PC-9 (cell line): ENCODE measurements around the gene CALN1. TPM values are rescaled to one million over a fixed set of nuclear protein-coding genes. Genes with fewer than 3 reads are reported as not detected.

Experiments used
- BruUV-seq: library from RNA; stranded (reverse); fragments of 400-500 nt; replicated peaks from 2 replicates; lab custom pipeline; 2021; lab: Mats Ljungman, UMichigan
- CTCF ChIA-PET: fragments of 300-600 bp; sonication (Branson Sonifier 250); formaldehyde crosslinking; loops from one replicate; lab custom pipeline; 2022; ENCODE audit warnings: antibody characterized with exemption; lab: Charles Lee
- POLR2A ChIA-PET: fragments of 300-600 bp; sonication (Branson Sonifier 250); formaldehyde crosslinking; loops from one replicate; lab custom pipeline; 2022; ENCODE audit warnings: antibody characterized with exemption; ENCODE audit not compliant: unreplicated experiment; lab: Charles Lee
- DNase-seq, 2 experiments: peaks; one replicate each; pipeline versions ENCODE4 v3.0.0 to v3.0.0-alpha.2; 2015 to 2022; ENCODE audit warnings: mixed read lengths in 1 of 2
- H2AFZ ChIP-seq: fragments of 200-600 bp; sonication (generic); 2 replicates; pipeline ENCODE4 v1.8.1; 2017; ENCODE audit warnings: antibody characterized with exemption
- H3F3A ChIP-seq: fragments of 200-600 bp; sonication (generic); 2 replicates; pipeline ENCODE4 v1.8.1; 2017; ENCODE audit warnings: antibody characterized with exemption, mild to moderate bottlenecking, low read depth; ENCODE audit not compliant: insufficient read depth
- H3K27ac ChIP-seq: fragments of 200-600 bp; sonication (generic); 2 replicates; pipeline ENCODE4 v1.6.1; 2016; ENCODE audit warnings: mixed run types
- H3K27me3 ChIP-seq: fragments of 200-600 bp; sonication (generic); 2 replicates; pipeline ENCODE4 v1.6.1; 2016; ENCODE audit warnings: low read depth, mixed run types; ENCODE audit not compliant: insufficient read depth
- H3K36me3 ChIP-seq: fragments of 200-600 bp; sonication (generic); 2 replicates; pipeline ENCODE4 v1.6.1; 2016; ENCODE audit warnings: low read depth, mixed run types
- H3K4me1 ChIP-seq: fragments of 200-600 bp; sonication (generic); replicated peaks from 2 replicates; pipeline ENCODE4 v1.6.1; 2016; ENCODE audit warnings: mixed run types; ENCODE audit not compliant: insufficient read depth
- H3K4me2 ChIP-seq: fragments of 200-600 bp; sonication (generic); 2 replicates; pipeline ENCODE4 v1.6.1; 2017; ENCODE audit warnings: mixed run types
- H3K4me3 ChIP-seq: fragments of 200-600 bp; sonication (generic); 2 replicates; pipeline ENCODE4 v1.6.1; 2016; ENCODE audit warnings: mixed run types
- H3K79me2 ChIP-seq: fragments of 200-600 bp; sonication (generic); 2 replicates; pipeline ENCODE4 v1.6.1; 2017; ENCODE audit warnings: low read depth, mixed run types
- H3K9me2 ChIP-seq: fragments of 200-600 bp; sonication (generic); 2 replicates; pipeline ENCODE4 v1.8.1; 2017; ENCODE audit warnings: mild to moderate bottlenecking; ENCODE audit not compliant: insufficient read depth
- H3K9me3 ChIP-seq: fragments of 200-600 bp; sonication (generic); 2 replicates; pipeline ENCODE4 v1.8.1; 2016; ENCODE audit warnings: low read depth; ENCODE audit not compliant: insufficient read depth
- H4K20me1 ChIP-seq: fragments of 200-600 bp; sonication (generic); 2 replicates; pipeline ENCODE4 v1.8.1; 2017; ENCODE audit not compliant: insufficient read depth
- CTCF ChIP-seq: fragments of 200-600 bp; sonication (generic); conservative IDR thresholded peaks from 2 replicates; pipeline ENCODE4 v1.6.1; 2017; ENCODE audit warnings: mixed run types, antibody characterized with exemption, mild to moderate bottlenecking, moderate library complexity
- EZH2 ChIP-seq: fragments of 200-600 bp; sonication (generic); IDR thresholded peaks from 2 replicates; pipeline ENCODE4 v1.8.0; 2017; ENCODE audit warnings: antibody characterized with exemption, low read depth
- intact Hi-C: fragments of 100-400 bp; cut with micrococcal nuclease; formaldehyde crosslinking; loops from one replicate; pipeline ENCODE4 v1.10.0; 2022; ENCODE audit not compliant: unreplicated experiment
- total RNA-seq: library from RNA; stranded (reverse); gene quantifications from 2 replicates; pipeline ENCODE4 v1.2.3, GENCODE V29; 2021

CALN1 gene
- total RNA-seq, 1 experiment from 2014 or later, result not detected

GRCh38 chr7:71987200-71987767, 424.9 kb downstream of the CALN1 start:
- no peaks in the 10 kb centered on the region for H3K79me2 ChIP-seq
- no TSS peak for BruUV-seq
- H3F3A ChIP-seq, result no peaks in the 10 kb centered on the region
- no peak overlapping the region for H3K4me2 ChIP-seq
- DNase-seq, result no peak
- H3K9me3 ChIP-seq, result no peaks in the 10 kb centered on the region
- POLR2A ChIA-PET, result no interaction called here
- no peaks in the 10 kb centered on the region for H3K9me2 ChIP-seq
- peaks cover 20% of the 10 kb centered on the region for H3K27me3 ChIP-seq
- intact Hi-C loops, result no loop called here
- no peaks in the 10 kb centered on the region for H3K4me1 ChIP-seq
- CTCF ChIA-PET, result no interaction called here
- H3K27ac ChIP-seq, result no peak overlapping the region
- H4K20me1 ChIP-seq, result no peaks in the 10 kb centered on the region
- H2AFZ ChIP-seq, result no peak overlapping the region
- no peak for TF ChIP-seq CTCF
- TF ChIP-seq EZH2, result no peak
- no peak overlapping the region for H3K4me3 ChIP-seq
- H3K36me3 ChIP-seq, result no peaks in the 10 kb centered on the region

GRCh38 chr7:71984348-71984747, 427.8 kb downstream of the CALN1 start:
- BruUV-seq, result no TSS peak
- POLR2A ChIA-PET, result no interaction called here

GRCh38 chr7:71982851-71983250, 429.3 kb downstream of the CALN1 start:
- no TSS peak for BruUV-seq
- no peak overlapping the region for H2AFZ ChIP-seq
- H3K9me2 ChIP-seq, result no peaks in the 10 kb centered on the region
- peaks cover 41% of the 10 kb centered on the region for H3K27me3 ChIP-seq
- H3K36me3 ChIP-seq, result no peaks in the 10 kb centered on the region
- no peaks in the 10 kb centered on the region for H3K4me1 ChIP-seq
- H3K79me2 ChIP-seq, result no peaks in the 10 kb centered on the region
- POLR2A ChIA-PET, result no interaction called here
- no peaks in the 10 kb centered on the region for H4K20me1 ChIP-seq
- H3K4me3 ChIP-seq, result no peak overlapping the region
- H3F3A ChIP-seq, result no peaks in the 10 kb centered on the region
- H3K9me3 ChIP-seq, result no peaks in the 10 kb centered on the region
- TF ChIP-seq EZH2 (no peak), CTCF (no peak)
- no peak for DNase-seq
- CTCF ChIA-PET, result no interaction called here
- intact Hi-C loops, result no loop called here
- no peak overlapping the region for H3K4me2 ChIP-seq
- no peak overlapping the region for H3K27ac ChIP-seq

More at GRCh38 chr7:71984348-71984747, 427.8 kb downstream of the CALN1 start:
- no peaks in the 10 kb centered on the region for H4K20me1 ChIP-seq
- TF ChIP-seq EZH2 (no peak), CTCF (no peak)
- DNase-seq, result no peak
- no peaks in the 10 kb centered on the region for H3K9me3 ChIP-seq
- H3K4me1 ChIP-seq, result no peaks in the 10 kb centered on the region
- H3K27ac ChIP-seq, result no peak overlapping the region
- no peaks in the 10 kb centered on the region for H3K79me2 ChIP-seq
- no peaks in the 10 kb centered on the region for H3K36me3 ChIP-seq
- no peaks in the 10 kb centered on the region for H3F3A ChIP-seq
- peaks cover 43% of the 10 kb centered on the region for H3K27me3 ChIP-seq
- no peaks in the 10 kb centered on the region for H3K9me2 ChIP-seq
- H3K4me2 ChIP-seq, result no peak overlapping the region
- CTCF ChIA-PET, result no interaction called here
- no peak overlapping the region for H2AFZ ChIP-seq
- no peak overlapping the region for H3K4me3 ChIP-seq
- intact Hi-C loops, result no loop called here
